MM.1S (cell line): Measurements from ENCODE around the gene RPS29.

Source experiments
- DNase-seq: peaks from one replicate; pipeline ENCODE4 v3.0.0-alpha.2; 2015
- H2AFZ ChIP-seq: fragments of 300-600 bp; sonication (generic); 2 replicates; pipeline ENCODE4 v1.6.0; 2016; ENCODE audit warnings: antibody characterized with exemption, low read length
- H3F3A ChIP-seq: fragments of 300-600 bp; sonication (generic); 2 replicates; pipeline ENCODE4 v1.6.1; 2016; ENCODE audit warnings: mild to moderate bottlenecking, antibody characterized with exemption, low read length, moderate library complexity, mixed read lengths; ENCODE audit not compliant: insufficient read depth
- H3K27ac ChIP-seq: fragments of 300-600 bp; sonication (generic); 2 replicates; pipeline ENCODE4 v1.5.1; 2016; ENCODE audit warnings: mild to moderate bottlenecking, low read length
- H3K27me3 ChIP-seq: fragments of 300-600 bp; sonication (generic); replicated peaks from 2 replicates; pipeline ENCODE4 v1.6.0; 2016; ENCODE audit warnings: low read length; ENCODE audit not compliant: insufficient read depth
- H3K36me3 ChIP-seq: fragments of 300-600 bp; sonication (generic); replicated peaks from 2 replicates; pipeline ENCODE4 v1.6.1; 2016; ENCODE audit warnings: mild to moderate bottlenecking, low read length, mixed read lengths; ENCODE audit not compliant: insufficient read depth
- H3K4me1 ChIP-seq: fragments of 300-600 bp; sonication (generic); 2 replicates; pipeline ENCODE4 v1.6.1; 2016; ENCODE audit warnings: low read length, mixed read lengths
- H3K4me2 ChIP-seq: fragments of 300-600 bp; sonication (generic); 2 replicates; pipeline ENCODE4 v1.6.0; 2016; ENCODE audit warnings: low read depth, low read length
- H3K4me3 ChIP-seq: fragments of 300-600 bp; sonication (generic); 2 replicates; pipeline ENCODE4 v1.5.1; 2016; ENCODE audit warnings: low read length, mixed read lengths
- H3K79me2 ChIP-seq: fragments of 300-600 bp; sonication (generic); 2 replicates; pipeline ENCODE4 v1.6.1; 2016; ENCODE audit warnings: mixed run types, low read length, mixed read lengths
- H3K9ac ChIP-seq: fragments of 300-600 bp; sonication (generic); 2 replicates; pipeline ENCODE4 v1.6.1; 2016; ENCODE audit warnings: low read length, mixed read lengths
- H3K9me2 ChIP-seq: fragments of 300-600 bp; sonication (generic); replicated peaks from 2 replicates; pipeline ENCODE4 v1.6.1; 2016; ENCODE audit warnings: mild to moderate bottlenecking, low read length, mixed read lengths; ENCODE audit not compliant: insufficient read depth
- H3K9me3 ChIP-seq: fragments of 300-600 bp; sonication (generic); replicated peaks from 2 replicates; pipeline ENCODE4 v1.6.1; 2016; ENCODE audit warnings: mild to moderate bottlenecking, low read length, mixed read lengths; ENCODE audit not compliant: insufficient read depth
- H4K20me1 ChIP-seq: fragments of 300-600 bp; sonication (generic); 2 replicates; pipeline ENCODE4 v1.6.1; 2016; ENCODE audit warnings: mild to moderate bottlenecking, low read length, moderate library complexity, mixed read lengths; ENCODE audit not compliant: insufficient read depth
- CTCF ChIP-seq: fragments of 300-600 bp; sonication (generic); IDR thresholded peaks from 2 replicates; pipeline ENCODE4 v1.5.1; 2016; ENCODE audit warnings: antibody characterized with exemption, low read length, mixed read lengths
- EZH2 ChIP-seq: fragments of 300-600 bp; sonication (generic); optimal IDR thresholded peaks from 2 replicates; pipeline ENCODE3; 2017; ENCODE audit warnings: low read depth, mild to moderate bottlenecking, antibody characterized with exemption, low read length, mixed read lengths
- EZH2phosphoT487 ChIP-seq: fragments of 300-600 bp; sonication (generic); IDR thresholded peaks from 2 replicates; pipeline ENCODE4 v1.6.1; 2018; ENCODE audit warnings: antibody characterized with exemption, low read length

RPS29 gene

GRCh38 chr14:49546766-49547165, 39.4 kb downstream of the RPS29 start:
- no peak overlapping the region for H2AFZ ChIP-seq
- H3K4me3 ChIP-seq: no peak overlapping the region
- no peaks in the 10 kb centered on the region for H3K27me3 ChIP-seq
- H3K4me1 ChIP-seq: no peaks in the 10 kb centered on the region
- H3K36me3 ChIP-seq: no peaks in the 10 kb centered on the region
- no peaks in the 10 kb centered on the region for H4K20me1 ChIP-seq
- no peaks in the 10 kb centered on the region for H3K9me3 ChIP-seq
- no peak for DNase-seq
- H3F3A ChIP-seq: no peaks in the 10 kb centered on the region
- no peaks in the 10 kb centered on the region for H3K9me2 ChIP-seq
- no peak overlapping the region for H3K4me2 ChIP-seq
- H3K9ac ChIP-seq: no peak overlapping the region
- TF ChIP-seq EZH2: no peak
- no peak for TF ChIP-seq EZH2phosphoT487
- no peak for TF ChIP-seq CTCF
- no peak overlapping the region for H3K27ac ChIP-seq
- H3K79me2 ChIP-seq: no peaks in the 10 kb centered on the region

GRCh38 chr14:49545716-49546115, 40.5 kb downstream of the RPS29 start:
- H3K4me2 ChIP-seq: no peak overlapping the region
- H3K27me3 ChIP-seq: no peaks in the 10 kb centered on the region
- H3K36me3 ChIP-seq: no peaks in the 10 kb centered on the region
- no peaks in the 10 kb centered on the region for H3K9me3 ChIP-seq
- no peak overlapping the region for H3K9ac ChIP-seq
- H3K9me2 ChIP-seq: no peaks in the 10 kb centered on the region
- no peak overlapping the region for H3K4me3 ChIP-seq
- H3F3A ChIP-seq: no peaks in the 10 kb centered on the region
- no peaks in the 10 kb centered on the region for H3K79me2 ChIP-seq
- H3K27ac ChIP-seq: no peak overlapping the region
- no peaks in the 10 kb centered on the region for H4K20me1 ChIP-seq
- H3K4me1 ChIP-seq: no peaks in the 10 kb centered on the region
- no peak for DNase-seq
- no peak overlapping the region for H2AFZ ChIP-seq
- TF ChIP-seq CTCF (no peak), EZH2 (no peak), EZH2phosphoT487 (no peak)

GRCh38 chr14:49545071-49545470, 41.1 kb downstream of the RPS29 start:
- H3K36me3 ChIP-seq: no peaks in the 10 kb centered on the region
- no peak overlapping the region for H3K4me2 ChIP-seq
- TF ChIP-seq EZH2phosphoT487: no peak
- TF ChIP-seq CTCF: no peak
- TF ChIP-seq EZH2: no peak
- H3F3A ChIP-seq: no peaks in the 10 kb centered on the region
- no peaks in the 10 kb centered on the region for H3K4me1 ChIP-seq
- H3K79me2 ChIP-seq: no peaks in the 10 kb centered on the region
- H2AFZ ChIP-seq: no peak overlapping the region
- H3K27me3 ChIP-seq: no peaks in the 10 kb centered on the region
- H4K20me1 ChIP-seq: no peaks in the 10 kb centered on the region
- DNase-seq: no peak
- H3K4me3 ChIP-seq: no peak overlapping the region
- H3K9ac ChIP-seq: no peak overlapping the region
- H3K9me2 ChIP-seq: no peaks in the 10 kb centered on the region
- H3K9me3 ChIP-seq: no peaks in the 10 kb centered on the region
- no peak overlapping the region for H3K27ac ChIP-seq
